Muscle layer of colon (tissue), 2 donors: Measurements from ENCODE around the gene ATL2.
"Not testable (repeated sequence)": the region's sequence is repeated elsewhere in the genome, so short reads cannot be mapped to it uniquely, and the experiment has no call there.

Experiments used
- H3K27ac ChIP-seq: one replicate; pipeline ENCODE4 v1.7.0; 2013; ENCODE audit warnings: low read depth, mild to moderate bottlenecking, low read length, moderate library complexity
- H3K27me3 ChIP-seq, 2 donors: one replicate each; pipeline ENCODE4 v1.7.0; 2013; ENCODE audit warnings: low read length in 2 of 2, mild to moderate bottlenecking in 2 of 2; ENCODE audit not compliant: insufficient read depth in 2 of 2, control insufficient read depth in 1 of 2
- H3K36me3 ChIP-seq: one replicate; pipeline ENCODE4 v1.7.0; 2013; ENCODE audit warnings: mild to moderate bottlenecking, low read length; ENCODE audit not compliant: insufficient read depth
- H3K4me1 ChIP-seq: one replicate; pipeline ENCODE4 v1.7.0; 2013; ENCODE audit warnings: mild to moderate bottlenecking, low read length; ENCODE audit not compliant: insufficient read depth
- H3K4me3 ChIP-seq, 2 donors: one replicate each; pipeline ENCODE4 v1.7.0; 2013; ENCODE audit warnings: low read length in 2 of 2, low read depth in 1 of 2, mild to moderate bottlenecking in 1 of 2, moderate library complexity in 1 of 2
- H3K9ac ChIP-seq: one replicate; pipeline ENCODE4 v1.7.0; 2013; ENCODE audit warnings: low read length
- H3K9me3 ChIP-seq: one replicate; pipeline ENCODE4 v1.7.0; 2013; ENCODE audit warnings: mild to moderate bottlenecking, low read length
- donor health status: abdominal sarcoma.
- donor health status: Adenocarcinoma of cecum.

Gene ATL2

DNA sequence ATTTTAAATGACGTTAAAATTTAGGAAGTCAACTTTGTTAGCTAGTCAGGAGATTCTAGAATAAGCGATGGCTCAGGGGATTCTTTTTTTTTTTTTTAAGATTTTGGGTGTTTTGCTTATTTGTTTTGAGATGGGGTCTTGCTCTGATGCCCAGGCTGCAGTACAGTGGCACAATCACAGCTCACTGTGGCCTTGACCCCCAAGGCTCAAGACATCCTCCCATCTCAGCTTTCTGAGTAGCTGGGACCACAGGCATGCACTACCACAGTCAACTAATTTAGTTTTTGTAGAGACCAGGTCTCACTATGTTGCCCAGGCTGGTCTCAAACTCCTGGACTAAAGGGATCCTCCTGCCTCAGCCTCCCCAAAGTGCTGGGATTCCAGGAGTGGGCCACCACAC is 16.9 kb downstream of the ATL2 start:
- H3K27ac ChIP-seq: no peak overlapping the region
- H3K9me3 ChIP-seq: no peaks in the 10 kb centered on the region
- peaks cover 17% of the 10 kb centered on the region for H3K4me1 ChIP-seq
- H3K9ac ChIP-seq: no peak overlapping the region
- H3K27me3 ChIP-seq: no peaks in the 10 kb centered on the region
- H3K4me3 ChIP-seq: no peak overlapping the region
- H3K36me3 ChIP-seq: no peaks in the 10 kb centered on the region

DNA sequence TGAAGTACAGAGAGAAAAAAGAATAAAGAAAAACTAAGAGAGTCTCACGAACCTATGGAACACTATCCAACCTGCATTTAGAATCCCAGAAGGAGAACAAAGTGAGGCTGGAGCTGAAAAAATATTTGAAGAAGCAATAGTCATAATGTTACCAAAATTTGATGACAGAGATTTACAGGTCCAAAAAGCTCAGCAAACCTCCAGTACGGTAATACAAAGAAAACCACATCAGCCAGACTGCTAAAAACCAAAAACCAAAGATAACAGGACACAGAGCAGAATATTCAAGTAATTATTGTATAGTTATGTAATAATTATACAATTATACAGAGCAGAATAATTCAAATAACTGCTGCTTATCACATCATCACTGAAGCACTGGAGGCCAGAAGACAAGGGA is 23.7 kb downstream of the ATL2 start:
- no peak overlapping the region for H3K27ac ChIP-seq
- no peak overlapping the region for H3K9ac ChIP-seq
- H3K4me3 ChIP-seq: no peak overlapping the region
- peaks cover 31% of the 10 kb centered on the region for H3K4me1 ChIP-seq
- H3K36me3 ChIP-seq: no peaks in the 10 kb centered on the region
- H3K9me3 ChIP-seq: no peaks in the 10 kb centered on the region
- no peaks in the 10 kb centered on the region for H3K27me3 ChIP-seq

DNA sequence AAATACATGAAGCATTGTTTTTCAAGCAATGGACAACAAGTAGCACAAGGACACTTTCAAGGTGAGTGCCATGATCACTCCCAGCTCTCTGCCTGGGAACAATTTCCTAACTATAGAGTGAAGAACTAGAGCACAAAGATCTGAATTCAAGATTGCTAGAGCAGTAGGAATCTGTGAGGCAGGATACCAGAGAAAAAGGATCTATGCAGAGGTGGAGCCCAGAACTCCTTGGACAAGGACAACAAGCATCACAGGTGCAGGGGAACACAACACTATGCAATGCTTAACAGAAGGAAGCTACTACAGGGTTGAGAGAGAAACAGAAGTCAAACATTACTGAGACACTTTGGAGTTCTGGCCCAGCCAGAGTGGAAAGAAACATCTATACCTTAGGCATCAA is 24.7 kb downstream of the ATL2 start:
- Histone ChIP-seq H3K27me3 (no peaks in the 10 kb centered on the region), H3K4me1 (peaks cover 35% of the 10 kb centered on the region), H3K27ac (peak overlapping the region; percentile 17), H3K9ac (no peak overlapping the region), H3K9me3 (no peaks in the 10 kb centered on the region), H3K4me3 (no peak overlapping the region), H3K36me3 (no peaks in the 10 kb centered on the region)

DNA sequence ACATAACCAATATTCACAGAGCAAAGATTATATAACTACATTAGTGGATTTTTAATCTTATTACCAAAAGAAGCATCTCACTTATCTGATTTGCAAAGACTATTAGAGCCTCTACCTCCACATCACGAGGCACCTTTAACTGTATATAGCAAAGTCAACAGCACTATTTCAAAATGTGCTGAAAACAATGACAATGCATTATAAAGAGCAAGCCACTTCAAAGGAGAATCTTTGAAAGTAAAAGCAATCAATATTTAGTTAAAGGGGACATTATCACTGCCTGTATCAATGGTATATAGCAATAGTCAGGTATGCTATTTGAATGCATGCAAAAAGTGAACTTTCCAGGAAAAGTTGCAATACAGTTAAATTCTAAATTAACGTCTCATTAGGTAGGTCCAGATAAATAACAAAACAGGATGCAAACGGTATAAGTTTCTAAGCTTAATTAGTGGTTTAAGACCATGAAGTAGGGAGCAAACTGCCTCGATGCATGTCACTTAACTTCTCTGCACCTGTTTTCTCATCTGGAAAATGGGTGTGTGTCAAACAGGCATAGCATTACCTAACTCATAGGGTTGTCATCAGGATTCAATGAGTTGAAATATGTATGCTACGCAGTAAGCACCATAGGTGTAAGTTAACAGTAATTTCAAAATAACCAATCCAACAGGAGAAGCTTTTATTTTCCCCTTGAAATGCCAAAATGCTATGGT is 31.6 kb downstream of the ATL2 start:
- peaks cover 22% of the 10 kb centered on the region for H3K36me3 ChIP-seq
- no peak overlapping the region for H3K27ac ChIP-seq
- H3K4me1 ChIP-seq: peaks cover 31% of the 10 kb centered on the region
- H3K9ac ChIP-seq: no peak overlapping the region
- H3K9me3 ChIP-seq: no peaks in the 10 kb centered on the region
- H3K4me3 ChIP-seq: no peak overlapping the region
- no peaks in the 10 kb centered on the region for H3K27me3 ChIP-seq

DNA sequence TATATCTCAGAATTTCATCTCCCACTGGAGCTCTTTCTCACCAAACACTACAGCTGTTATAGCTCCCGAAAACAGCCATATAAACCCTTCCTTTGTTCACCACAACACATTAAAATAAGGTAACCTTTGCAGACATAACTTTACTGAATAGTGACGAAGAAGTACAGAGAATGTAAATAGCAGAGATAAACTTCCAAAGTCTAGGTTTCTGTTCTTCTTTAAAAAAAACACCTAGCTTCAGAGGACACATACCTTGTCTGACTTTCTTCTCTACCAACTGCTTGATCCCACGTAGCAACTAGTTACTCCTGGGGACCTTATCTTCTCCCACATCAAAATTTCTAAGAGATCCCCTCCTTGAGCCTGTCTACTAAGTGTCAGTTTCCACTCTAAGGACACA is 32.3 kb downstream of the ATL2 start:
- peaks cover 24% of the 10 kb centered on the region for H3K36me3 ChIP-seq
- H3K27ac ChIP-seq: no peak overlapping the region
- H3K9ac ChIP-seq: no peak overlapping the region
- no peak overlapping the region for H3K4me3 ChIP-seq
- no peaks in the 10 kb centered on the region for H3K27me3 ChIP-seq
- peaks cover 31% of the 10 kb centered on the region for H3K4me1 ChIP-seq
- H3K9me3 ChIP-seq: no peaks in the 10 kb centered on the region

DNA sequence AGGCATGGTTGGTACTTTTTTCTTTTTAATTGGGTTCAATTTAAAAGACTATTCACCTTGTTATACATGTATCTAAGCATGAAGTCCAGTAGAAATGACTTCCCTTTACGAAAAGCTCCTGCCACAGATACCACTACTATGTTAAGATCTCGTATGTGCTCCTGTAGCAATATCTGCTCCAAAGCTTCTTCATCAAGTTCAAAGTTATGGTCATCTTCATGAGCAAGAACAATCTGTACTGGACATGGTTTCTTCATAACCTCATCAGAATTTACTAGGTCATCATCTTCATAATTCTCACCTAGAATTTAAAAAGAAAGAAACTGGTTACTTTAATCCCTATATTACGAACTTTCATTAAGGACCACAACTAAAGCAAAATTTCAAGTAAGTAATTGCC is 33.9 kb downstream of the ATL2 start:
- peaks cover 31% of the 10 kb centered on the region for H3K4me1 ChIP-seq
- H3K27ac ChIP-seq: no peak overlapping the region
- H3K9me3 ChIP-seq: no peaks in the 10 kb centered on the region
- H3K4me3 ChIP-seq: no peak overlapping the region
- no peaks in the 10 kb centered on the region for H3K27me3 ChIP-seq
- H3K36me3 ChIP-seq: peaks cover 24% of the 10 kb centered on the region
- no peak overlapping the region for H3K9ac ChIP-seq

DNA sequence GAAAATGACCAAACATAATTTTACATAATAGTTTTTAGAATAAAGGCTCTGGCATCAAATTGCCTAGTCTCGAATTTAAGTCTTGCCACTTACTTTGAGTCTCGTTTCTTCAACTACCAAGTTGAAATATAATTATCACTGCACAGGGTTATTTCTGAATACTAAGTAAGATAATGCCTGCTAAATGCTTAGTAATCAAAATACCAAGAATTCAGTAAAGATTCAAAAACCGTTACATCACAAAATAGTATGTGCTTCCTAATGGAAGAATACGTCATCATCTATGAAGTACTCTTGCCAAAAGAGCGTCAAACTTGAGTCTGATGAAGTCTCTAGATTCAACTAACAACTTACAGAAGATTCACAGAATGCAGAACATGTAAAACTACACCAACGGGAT is 40.5 kb downstream of the ATL2 start:
- Histone ChIP-seq H3K27me3 (no peaks in the 10 kb centered on the region), H3K9me3 (no peaks in the 10 kb centered on the region), H3K36me3 (peaks cover 24% of the 10 kb centered on the region), H3K4me1 (no peaks in the 10 kb centered on the region), H3K4me3 (no peak overlapping the region), H3K27ac (no peak overlapping the region), H3K9ac (no peak overlapping the region)

DNA sequence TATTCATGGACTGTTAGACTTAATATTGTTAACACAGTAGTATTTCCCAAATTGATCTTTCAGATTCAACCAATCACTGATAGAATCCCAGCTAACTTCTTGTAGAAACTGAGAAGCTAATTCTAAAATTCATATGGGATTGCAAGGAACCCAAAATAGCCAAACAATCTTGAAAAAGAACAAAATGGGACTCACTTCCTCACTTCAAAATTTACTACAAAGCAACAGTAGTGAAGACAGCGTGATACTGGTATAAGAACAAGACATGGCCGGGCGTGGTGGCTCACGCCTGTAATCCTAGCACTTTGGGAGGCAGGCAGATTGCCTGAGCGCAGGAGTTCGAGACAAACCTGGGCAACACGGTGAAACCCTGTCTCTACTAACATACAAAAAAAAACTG is 46.3 kb downstream of the ATL2 start:
- Histone ChIP-seq H3K9ac (no peak overlapping the region), H3K9me3 (peaks cover 4% of the 10 kb centered on the region), H3K4me3 (no peak overlapping the region), H3K27me3 (no peaks in the 10 kb centered on the region), H3K36me3 (peaks cover 10% of the 10 kb centered on the region), H3K27ac (no peak overlapping the region), H3K4me1 (peaks cover 11% of the 10 kb centered on the region)

DNA sequence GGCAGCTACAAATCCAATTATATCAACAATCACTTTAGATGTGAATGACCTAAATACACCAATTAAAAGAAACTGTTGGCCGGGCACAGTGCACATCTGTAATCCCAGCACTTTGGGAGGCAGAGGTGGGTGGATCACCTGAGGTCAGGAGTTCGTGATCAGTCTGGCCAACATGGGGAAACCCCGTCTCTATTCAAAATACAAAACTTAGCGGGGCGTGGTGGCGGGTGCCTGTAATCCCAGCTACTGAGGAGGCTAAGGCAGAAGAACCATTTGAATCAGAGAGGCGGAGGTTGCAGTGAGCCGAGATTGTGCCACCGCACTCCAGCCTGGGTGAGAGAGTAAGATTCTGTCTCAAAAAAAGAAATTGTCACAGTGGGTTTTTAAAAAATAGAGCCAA is 49.5 kb downstream of the ATL2 start:
- no peaks in the 10 kb centered on the region for H3K27me3 ChIP-seq
- H3K4me3 ChIP-seq: no peak overlapping the region
- peaks cover 8% of the 10 kb centered on the region for H3K36me3 ChIP-seq
- peaks cover 4% of the 10 kb centered on the region for H3K9me3 ChIP-seq
- peaks cover 30% of the 10 kb centered on the region for H3K4me1 ChIP-seq
- H3K27ac ChIP-seq: no peak overlapping the region
- H3K9ac ChIP-seq: no peak overlapping the region

DNA sequence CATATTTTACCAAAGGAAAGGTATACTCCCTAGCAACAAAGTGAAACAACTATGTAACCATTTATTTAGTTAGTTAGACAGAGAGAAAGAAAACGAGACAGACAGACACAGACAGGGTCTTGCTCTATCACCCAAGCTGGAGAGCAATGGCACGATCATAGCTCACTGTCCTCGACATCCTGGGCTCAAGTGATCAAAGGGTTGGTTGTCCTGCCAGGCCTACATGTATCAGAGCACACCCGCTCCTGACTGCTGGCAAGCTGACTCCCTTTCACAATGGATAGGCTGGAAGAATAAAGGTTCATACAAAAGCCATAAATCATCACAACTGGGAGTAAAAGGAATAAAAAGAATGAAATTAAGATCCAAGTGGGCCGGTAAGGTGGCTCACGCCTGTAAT is 53.5 kb downstream of the ATL2 start:
- Histone ChIP-seq H3K27ac (no peak overlapping the region), H3K27me3 (no peaks in the 10 kb centered on the region), H3K9me3 (no peaks in the 10 kb centered on the region), H3K4me1 (peaks cover 38% of the 10 kb centered on the region), H3K4me3 (no peak overlapping the region), H3K9ac (no peak overlapping the region), H3K36me3 (peaks cover under 1% of the 10 kb centered on the region)

DNA sequence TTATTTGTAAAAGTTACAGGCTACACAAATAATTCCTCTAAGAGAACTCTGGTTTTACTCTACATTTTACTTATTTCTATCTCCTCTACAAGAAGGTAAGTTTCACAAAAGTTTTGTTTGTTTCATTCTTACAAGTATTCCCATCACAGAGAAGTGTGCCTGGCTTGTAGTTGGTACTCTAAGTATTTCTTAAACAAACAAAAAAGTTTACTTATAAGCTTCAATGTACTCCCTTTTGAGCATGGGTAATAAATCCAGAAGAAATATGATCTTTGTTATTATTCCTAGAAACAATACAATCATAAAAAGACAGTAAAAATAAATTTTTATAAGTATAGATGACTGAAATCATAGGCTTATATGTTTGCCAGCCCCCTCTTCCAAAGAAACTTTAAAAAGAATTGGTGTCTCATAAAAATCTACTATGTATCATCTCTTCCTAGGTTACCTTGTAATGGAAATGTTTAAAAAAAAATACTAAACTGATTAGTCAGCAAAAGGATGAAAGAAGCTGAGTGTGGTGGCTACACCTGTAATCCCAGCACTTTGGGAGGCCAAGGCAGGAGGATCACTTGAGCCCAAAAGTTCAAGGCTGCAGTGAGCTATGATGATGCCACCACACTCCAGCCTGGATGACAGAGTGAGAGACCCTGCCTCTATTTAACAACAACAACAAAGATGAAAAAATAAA is 54.7 kb downstream of the ATL2 start:
- peaks cover 11% of the 10 kb centered on the region for H3K36me3 ChIP-seq
- H3K9ac ChIP-seq: no peak overlapping the region
- no peak overlapping the region for H3K27ac ChIP-seq
- H3K4me3 ChIP-seq: no peak overlapping the region
- H3K9me3 ChIP-seq: no peaks in the 10 kb centered on the region
- H3K27me3 ChIP-seq: no peaks in the 10 kb centered on the region
- H3K4me1 ChIP-seq: peaks cover 38% of the 10 kb centered on the region

DNA sequence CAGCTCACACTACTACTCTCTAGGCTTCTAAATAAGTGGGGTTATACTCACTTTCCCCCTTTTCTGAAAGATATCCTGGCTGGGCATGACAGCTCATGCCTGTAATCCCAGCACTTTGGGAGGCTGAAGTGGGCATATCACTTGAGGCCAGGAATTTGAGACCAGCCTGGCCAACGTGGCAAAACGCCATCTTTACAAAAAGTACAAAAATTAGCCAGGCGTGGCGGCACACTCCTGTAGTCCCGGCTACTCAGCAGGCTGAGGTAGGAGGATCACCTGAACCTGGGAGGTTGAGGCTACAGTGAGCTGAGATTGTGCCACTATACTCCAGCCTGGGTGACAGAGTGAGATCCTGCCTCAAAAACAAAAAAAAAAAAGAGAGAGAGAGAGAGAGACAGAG is 57.8 kb downstream of the ATL2 start:
- H3K27ac ChIP-seq: peak overlapping the region; percentile 10
- H3K36me3 ChIP-seq: peaks cover 23% of the 10 kb centered on the region
- H3K9ac ChIP-seq, H3K4me3 ChIP-seq, H3K9me3 ChIP-seq, H3K27me3 ChIP-seq: not testable (repeated sequence)
- H3K4me1 ChIP-seq: peaks cover 31% of the 10 kb centered on the region
